GM12864 (cell line): Measurements from ENCODE around the gene SUPT20HL1.
"Not testable (repeated sequence)": the region's sequence is repeated elsewhere in the genome, so short reads cannot be mapped to it uniquely, and the experiment has no call there.

Experiments used
- DNase-seq: peaks from one replicate; pipeline ENCODE4 v3.0.0-alpha.2; 2011; ENCODE audit warnings: low read depth
- H3K4me3 ChIP-seq: 2 replicates; pipeline ENCODE4 v1.5.1; 2011; ENCODE audit warnings: mild to moderate bottlenecking, low read depth, low read length, control low read depth
- TF ChIP-seq, protein P1 (sequence below): IDR thresholded peaks from 2 replicates; pipeline ENCODE4 v1.5.1; 2011; ENCODE audit warnings: low read depth, mild to moderate bottlenecking, moderate library complexity, low read length, control low read depth, inconsistent platforms; ENCODE audit errors: missing control alignments

The SUPT20HL1 gene

GRCh38 chrX:24376403-24376802, 16.0 kb downstream of the SUPT20HL1 start:
- TF ChIP-seq, protein P1, sequence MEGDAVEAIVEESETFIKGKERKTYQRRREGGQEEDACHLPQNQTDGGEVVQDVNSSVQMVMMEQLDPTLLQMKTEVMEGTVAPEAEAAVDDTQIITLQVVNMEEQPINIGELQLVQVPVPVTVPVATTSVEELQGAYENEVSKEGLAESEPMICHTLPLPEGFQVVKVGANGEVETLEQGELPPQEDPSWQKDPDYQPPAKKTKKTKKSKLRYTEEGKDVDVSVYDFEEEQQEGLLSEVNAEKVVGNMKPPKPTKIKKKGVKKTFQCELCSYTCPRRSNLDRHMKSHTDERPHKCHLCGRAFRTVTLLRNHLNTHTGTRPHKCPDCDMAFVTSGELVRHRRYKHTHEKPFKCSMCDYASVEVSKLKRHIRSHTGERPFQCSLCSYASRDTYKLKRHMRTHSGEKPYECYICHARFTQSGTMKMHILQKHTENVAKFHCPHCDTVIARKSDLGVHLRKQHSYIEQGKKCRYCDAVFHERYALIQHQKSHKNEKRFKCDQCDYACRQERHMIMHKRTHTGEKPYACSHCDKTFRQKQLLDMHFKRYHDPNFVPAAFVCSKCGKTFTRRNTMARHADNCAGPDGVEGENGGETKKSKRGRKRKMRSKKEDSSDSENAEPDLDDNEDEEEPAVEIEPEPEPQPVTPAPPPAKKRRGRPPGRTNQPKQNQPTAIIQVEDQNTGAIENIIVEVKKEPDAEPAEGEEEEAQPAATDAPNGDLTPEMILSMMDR: no peak
- H3K4me3 ChIP-seq: no peak overlapping the region
- DNase-seq: no peak

DNA sequence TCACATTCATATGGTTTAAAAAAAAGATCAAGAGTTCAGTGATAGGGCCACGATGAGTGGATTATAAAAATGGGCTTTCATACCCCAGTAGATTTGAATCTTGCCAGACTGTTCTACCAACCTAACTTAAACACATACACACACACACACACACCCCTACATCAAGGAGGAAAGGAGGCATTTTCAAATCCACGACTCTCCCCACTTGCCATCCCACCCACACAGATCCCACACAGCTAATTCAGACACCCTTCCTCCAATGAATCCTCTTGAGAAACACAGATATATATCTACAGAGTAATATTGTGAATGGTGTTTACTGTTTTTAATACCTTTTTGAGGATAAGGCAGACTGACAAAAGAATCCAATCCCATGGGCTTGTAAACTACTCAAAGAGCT, 16.8 kb downstream of the SUPT20HL1 start:
- no peak for DNase-seq
- TF ChIP-seq, protein P1: no peak
- H3K4me3 ChIP-seq: no peak overlapping the region

- H3K4me3 ChIP-seq: no peak overlapping the region
- no peak for DNase-seq
- TF ChIP-seq, protein P1: no peak
Measured at GRCh38 chrX:24377911-24378468, 17.6 kb downstream of the SUPT20HL1 start.

- DNase-seq: no peak
- no peak overlapping the region for H3K4me3 ChIP-seq
- TF ChIP-seq, protein P1: no peak
Measured at GRCh38 chrX:24378706-24379105, 18.3 kb downstream of the SUPT20HL1 start.

DNA sequence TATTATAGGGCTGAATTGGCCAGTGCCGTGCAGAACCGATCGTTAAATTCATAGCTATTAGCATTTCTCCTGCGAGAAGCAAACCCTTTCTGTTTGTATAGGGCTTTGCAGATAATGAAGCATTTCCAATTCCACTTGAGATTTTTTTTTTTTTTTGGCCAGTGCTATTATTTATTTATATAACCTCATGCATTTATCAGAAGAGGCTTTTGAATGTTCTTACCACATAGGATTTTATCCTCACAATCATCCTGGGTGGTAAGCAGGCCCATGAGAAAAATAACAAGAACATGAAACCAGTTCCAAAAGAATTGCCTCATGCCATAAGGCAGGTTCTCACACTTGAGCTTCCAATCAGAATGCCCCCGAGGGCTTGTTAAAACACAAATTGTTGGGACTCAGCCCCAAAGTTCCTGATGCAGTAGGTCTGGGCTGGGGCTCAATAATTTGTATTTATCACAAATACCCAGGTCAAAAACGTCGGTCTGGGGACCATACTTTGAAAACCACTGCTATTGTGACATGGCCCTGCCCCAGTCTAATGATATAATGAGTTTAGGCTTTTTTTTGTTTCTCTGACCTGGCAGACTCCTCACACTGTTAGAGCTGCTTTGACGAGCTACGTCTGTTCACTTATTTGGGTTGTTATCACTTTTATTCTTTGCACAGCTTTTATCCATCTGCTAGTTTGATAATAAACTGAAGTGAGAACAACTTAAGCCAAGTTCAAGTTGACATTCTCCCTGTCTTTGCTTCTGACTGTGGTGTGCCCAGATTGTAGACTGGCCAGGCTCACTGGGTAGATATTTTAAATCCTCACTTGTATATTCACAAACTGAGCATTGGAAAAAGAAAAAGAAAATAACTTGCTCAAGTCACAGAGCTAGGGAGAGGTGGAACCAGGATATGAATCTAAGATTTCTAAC, 20.1 kb downstream of the SUPT20HL1 start:
- H3K4me3 ChIP-seq: no peak overlapping the region
- TF ChIP-seq, protein P1: no peak
- DNase-seq: no peak

- not testable (repeated sequence) for H3K4me3 ChIP-seq, DNase-seq
Measured at GRCh38 chrX:24382315-24382714, 21.9 kb downstream of the SUPT20HL1 start.

- TF ChIP-seq, protein P1: no peak
- no peak for DNase-seq
Measured at GRCh38 chrX:24387724-24388123, 27.3 kb downstream of the SUPT20HL1 start.

More at GRCh38 chrX:24387724-24388123, 27.3 kb downstream of the SUPT20HL1 start:
- H3K4me3 ChIP-seq: no peak overlapping the region
